Tongue (tissue), 2 donors: Measurements from ENCODE around the gene ZNF787. TPM values are rescaled to one million over a fixed set of nuclear protein-coding genes. Genes with fewer than 3 reads are reported as not detected.

Experiments used
- DNase-seq: peaks from one replicate; pipeline ENCODE4 v3.0.0-alpha.2; 2015
- total RNA-seq: library from RNA; depleted of rRNA; stranded (reverse); fragments of >200 nt; gene quantifications from one replicate; pipeline ENCODE4 v1.2.3, GENCODE V29; 2014

The ZNF787 gene
- total RNA-seq, 1 donor from 2014 or later = 21.8 TPM

GRCh38 chr19:56142897-56143434 is 21.9 kb upstream of the ZNF787 start:
- DNase-seq = no peak

GRCh38 chr19:56142087-56142787 is 21.1 kb upstream of the ZNF787 start:
- no peak for DNase-seq

GRCh38 chr19:56141417-56141993 is 20.4 kb upstream of the ZNF787 start:
- peak; percentile 41 for DNase-seq

- peak; percentile 100 for DNase-seq
Observed at GRCh38 chr19:56140583-56141416, 19.7 kb upstream of the ZNF787 start, which contains the start of gene ZNF444. TSS of gene ZNF444 (plus strand) at chr19:56141287. CDS start at chr19:56146912, 5,625 bp downstream.

GRCh38 chr19:56139847-56140582 is 18.9 kb upstream of the ZNF787 start:
- no peak for DNase-seq

GRCh38 chr19:56138069-56138468 is 17.0 kb upstream of the ZNF787 start:
- no peak for DNase-seq

GRCh38 chr19:56137405-56137804 is 16.3 kb upstream of the ZNF787 start:
- no peak for DNase-seq

- DNase-seq = no peak
Observed at GRCh38 chr19:56136362-56136761, 15.3 kb upstream of the ZNF787 start.

GRCh38 chr19:56134654-56134921 is 13.5 kb upstream of the ZNF787 start:
- DNase-seq = no peak

GRCh38 chr19:56133858-56134653 is 13.0 kb upstream of the ZNF787 start:
- no peak for DNase-seq

- DNase-seq = peak; percentile 75
Observed at GRCh38 chr19:56132316-56132822, 11.3 kb upstream of the ZNF787 start.

GRCh38 chr19:56131651-56132050 is 10.6 kb upstream of the ZNF787 start:
- no peak for DNase-seq

- no peak for DNase-seq
Observed at GRCh38 chr19:56130006-56130405, 8.9 kb upstream of the ZNF787 start.

GRCh38 chr19:56126983-56127780 is 6.1 kb upstream of the ZNF787 start:
- no peak for DNase-seq

- peak; percentile 97 for DNase-seq
Observed at GRCh38 chr19:56125806-56126590, 4.9 kb upstream of the ZNF787 start.

GRCh38 chr19:56124578-56124977 is 3.5 kb upstream of the ZNF787 start:
- no peak for DNase-seq

- DNase-seq = peak; percentile 89
Observed at GRCh38 chr19:56123266-56123891, 2.3 kb upstream of the ZNF787 start.

- peak; percentile 85 for DNase-seq
Observed at GRCh38 chr19:56120371-56121179, 520 bp downstream of the ZNF787 start.
